Mammary epithelial cell (primary cell): ENCODE measurements around the gene EEF1AKMT4.

Experiments used
- CTCF ChIP-seq, 2 donors: IDR thresholded peaks in 1 of 2; conservative IDR thresholded peaks in 1 of 2; 2 replicates each; pipeline ENCODE4 v1.5.1; 2011 to 2012; ENCODE audit warnings: inconsistent platforms in 2 of 2, low read length in 2 of 2, mild to moderate bottlenecking in 2 of 2, control low read depth in 1 of 2, low read depth in 1 of 2; ENCODE audit not compliant: insufficient read depth in 1 of 2; ENCODE audit errors: extremely low read depth in 1 of 2
- EZH2 ChIP-seq: IDR thresholded peaks from 2 replicates; pipeline ENCODE4 v1.6.1; 2012; ENCODE audit warnings: low read length, inconsistent platforms, borderline replicate concordance

GRCh38 chr3:184290331-184290730 lies 40.9 kb downstream of the EEF1AKMT4 start:
- TF ChIP-seq CTCF (conservative IDR thresholded peaks at IDR 0.05 in 1 of 2, IDR thresholded peaks at IDR 0.05 in 1 of 2; ENCODE audit: extremely low read depth in 1 of 2, insufficient read depth in 1 of 2, low read depth in 1 of 2, low read length in 2 of 2) (no peak), EZH2 (no peak)
